ENCODE measurements around the gene ZFTA.

DNA sequence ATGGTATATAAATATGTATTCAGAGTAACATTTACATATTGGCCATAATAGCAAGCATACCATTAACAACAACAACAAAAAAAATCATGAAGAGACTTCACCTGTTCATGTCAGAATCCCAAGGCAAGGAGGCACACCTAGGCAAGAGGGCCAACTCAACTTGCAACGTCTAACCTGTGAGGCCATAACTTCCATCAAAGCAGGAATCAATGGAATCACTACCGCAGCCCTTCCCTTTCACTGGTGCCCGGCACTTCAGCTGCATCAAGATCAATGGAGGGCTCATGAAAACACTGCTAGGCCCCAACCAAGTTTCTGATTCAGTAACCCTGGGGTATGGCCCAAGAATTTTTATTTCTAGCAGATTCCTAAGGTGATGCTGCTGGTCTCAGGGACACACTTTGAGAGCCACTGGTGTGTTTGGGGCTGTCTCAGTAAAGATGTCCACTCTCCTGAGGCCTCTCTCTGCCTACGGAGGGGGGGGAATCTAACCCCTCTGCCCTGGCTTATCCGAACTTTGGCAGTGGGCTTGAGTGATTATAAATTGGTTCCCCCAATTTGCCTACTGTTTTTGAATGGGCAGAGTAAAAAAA lies 8.0 kb downstream of the ZFTA start:
- no peak for TF ChIP-seq FOSL2 (IDR thresholded peaks at IDR 0.05)
- no peak for TF ChIP-seq FOSL2 (CRISPR knock-in tag; IDR thresholded peaks at IDR 0.05)
- no peak for TF ChIP-seq ZNF302 (CRISPR knock-in tag; IDR thresholded peaks at IDR 0.05)
- TF ChIP-seq, protein P1, sequence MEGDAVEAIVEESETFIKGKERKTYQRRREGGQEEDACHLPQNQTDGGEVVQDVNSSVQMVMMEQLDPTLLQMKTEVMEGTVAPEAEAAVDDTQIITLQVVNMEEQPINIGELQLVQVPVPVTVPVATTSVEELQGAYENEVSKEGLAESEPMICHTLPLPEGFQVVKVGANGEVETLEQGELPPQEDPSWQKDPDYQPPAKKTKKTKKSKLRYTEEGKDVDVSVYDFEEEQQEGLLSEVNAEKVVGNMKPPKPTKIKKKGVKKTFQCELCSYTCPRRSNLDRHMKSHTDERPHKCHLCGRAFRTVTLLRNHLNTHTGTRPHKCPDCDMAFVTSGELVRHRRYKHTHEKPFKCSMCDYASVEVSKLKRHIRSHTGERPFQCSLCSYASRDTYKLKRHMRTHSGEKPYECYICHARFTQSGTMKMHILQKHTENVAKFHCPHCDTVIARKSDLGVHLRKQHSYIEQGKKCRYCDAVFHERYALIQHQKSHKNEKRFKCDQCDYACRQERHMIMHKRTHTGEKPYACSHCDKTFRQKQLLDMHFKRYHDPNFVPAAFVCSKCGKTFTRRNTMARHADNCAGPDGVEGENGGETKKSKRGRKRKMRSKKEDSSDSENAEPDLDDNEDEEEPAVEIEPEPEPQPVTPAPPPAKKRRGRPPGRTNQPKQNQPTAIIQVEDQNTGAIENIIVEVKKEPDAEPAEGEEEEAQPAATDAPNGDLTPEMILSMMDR (IDR thresholded peaks at IDR 0.05) = no peak
- TF ChIP-seq RAD21 (conservative IDR thresholded peaks at IDR 0.05 in 1 of 2, IDR thresholded peaks at IDR 0.05 in 1 of 2) = no peak
- no peak for TF ChIP-seq RCOR1 (IDR thresholded peaks at IDR 0.05; ENCODE audit: low read depth, low read length)
- no peak for TF ChIP-seq CBX2 (IDR thresholded peaks at IDR 0.05; ENCODE audit: borderline replicate concordance, low read depth)
- TF ChIP-seq MAZ (IDR thresholded peaks at IDR 0.05; ENCODE audit: borderline replicate concordance, low read depth, low read length) = no peak
- TF ChIP-seq, protein P2, sequence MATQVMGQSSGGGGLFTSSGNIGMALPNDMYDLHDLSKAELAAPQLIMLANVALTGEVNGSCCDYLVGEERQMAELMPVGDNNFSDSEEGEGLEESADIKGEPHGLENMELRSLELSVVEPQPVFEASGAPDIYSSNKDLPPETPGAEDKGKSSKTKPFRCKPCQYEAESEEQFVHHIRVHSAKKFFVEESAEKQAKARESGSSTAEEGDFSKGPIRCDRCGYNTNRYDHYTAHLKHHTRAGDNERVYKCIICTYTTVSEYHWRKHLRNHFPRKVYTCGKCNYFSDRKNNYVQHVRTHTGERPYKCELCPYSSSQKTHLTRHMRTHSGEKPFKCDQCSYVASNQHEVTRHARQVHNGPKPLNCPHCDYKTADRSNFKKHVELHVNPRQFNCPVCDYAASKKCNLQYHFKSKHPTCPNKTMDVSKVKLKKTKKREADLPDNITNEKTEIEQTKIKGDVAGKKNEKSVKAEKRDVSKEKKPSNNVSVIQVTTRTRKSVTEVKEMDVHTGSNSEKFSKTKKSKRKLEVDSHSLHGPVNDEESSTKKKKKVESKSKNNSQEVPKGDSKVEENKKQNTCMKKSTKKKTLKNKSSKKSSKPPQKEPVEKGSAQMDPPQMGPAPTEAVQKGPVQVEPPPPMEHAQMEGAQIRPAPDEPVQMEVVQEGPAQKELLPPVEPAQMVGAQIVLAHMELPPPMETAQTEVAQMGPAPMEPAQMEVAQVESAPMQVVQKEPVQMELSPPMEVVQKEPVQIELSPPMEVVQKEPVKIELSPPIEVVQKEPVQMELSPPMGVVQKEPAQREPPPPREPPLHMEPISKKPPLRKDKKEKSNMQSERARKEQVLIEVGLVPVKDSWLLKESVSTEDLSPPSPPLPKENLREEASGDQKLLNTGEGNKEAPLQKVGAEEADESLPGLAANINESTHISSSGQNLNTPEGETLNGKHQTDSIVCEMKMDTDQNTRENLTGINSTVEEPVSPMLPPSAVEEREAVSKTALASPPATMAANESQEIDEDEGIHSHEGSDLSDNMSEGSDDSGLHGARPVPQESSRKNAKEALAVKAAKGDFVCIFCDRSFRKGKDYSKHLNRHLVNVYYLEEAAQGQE (IDR thresholded peaks at IDR 0.05) = no peak
